GM19238 (cell line): ENCODE data around the gene WSB2.
"Not testable (repeated sequence)": the region's sequence is repeated elsewhere in the genome, so short reads cannot be mapped to it uniquely, and the experiment has no call there.

Source experiments
- DNase-seq: peaks from one replicate; pipeline ENCODE4 v3.0.0; 2011; ENCODE audit warnings: low spot score; ENCODE audit not compliant: insufficient read length

Gene WSB2

DNA sequence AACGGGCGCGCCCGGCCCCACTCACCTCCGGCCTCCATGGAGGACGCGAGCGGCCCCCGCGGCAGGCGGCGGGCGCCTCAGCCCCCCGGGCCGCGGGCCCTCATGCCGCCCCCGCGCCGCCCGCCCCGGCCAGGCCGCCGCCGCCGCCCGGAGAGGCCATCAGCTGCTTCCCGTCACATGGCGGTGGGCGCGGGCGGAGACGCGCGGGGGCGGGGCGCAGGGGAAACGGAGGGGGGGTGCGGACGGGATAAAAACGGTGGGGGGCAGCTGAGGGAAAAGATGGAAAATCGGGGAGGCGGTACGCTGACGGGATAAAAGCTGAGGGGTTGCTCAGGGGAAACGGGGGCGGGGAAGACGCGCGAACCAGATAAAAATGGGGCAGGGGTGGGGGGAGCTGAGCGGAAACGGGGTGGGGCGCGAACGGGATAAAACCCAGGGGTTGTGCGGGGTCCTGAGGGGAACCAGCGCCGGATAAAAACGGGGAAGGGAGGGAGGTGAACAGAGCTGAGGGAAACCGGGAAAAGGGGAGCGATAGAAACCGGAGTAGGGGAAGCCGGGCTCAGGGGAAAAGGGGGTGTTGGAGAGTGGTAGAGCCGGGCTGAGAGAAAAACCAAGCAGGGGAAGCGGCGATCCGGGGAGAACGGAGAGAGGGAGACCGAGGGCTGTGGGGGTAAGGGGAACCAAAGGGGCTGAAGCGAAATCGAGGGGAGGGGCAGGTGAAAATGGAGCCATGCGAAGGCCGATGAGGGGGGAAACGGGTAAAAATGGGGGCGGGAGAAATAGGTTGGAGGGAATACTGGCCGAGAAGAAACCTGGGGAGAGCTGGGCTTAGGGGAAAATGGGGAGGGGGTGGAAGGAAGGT is at the start of gene WSB2:
Gene WSB2, minus strand, starts transcription at position 169 of the 862 bp plus-strand sequence. Its CDS starts 131 bp downstream, at position 38.
- DNase-seq, result peak; percentile 61

DNA sequence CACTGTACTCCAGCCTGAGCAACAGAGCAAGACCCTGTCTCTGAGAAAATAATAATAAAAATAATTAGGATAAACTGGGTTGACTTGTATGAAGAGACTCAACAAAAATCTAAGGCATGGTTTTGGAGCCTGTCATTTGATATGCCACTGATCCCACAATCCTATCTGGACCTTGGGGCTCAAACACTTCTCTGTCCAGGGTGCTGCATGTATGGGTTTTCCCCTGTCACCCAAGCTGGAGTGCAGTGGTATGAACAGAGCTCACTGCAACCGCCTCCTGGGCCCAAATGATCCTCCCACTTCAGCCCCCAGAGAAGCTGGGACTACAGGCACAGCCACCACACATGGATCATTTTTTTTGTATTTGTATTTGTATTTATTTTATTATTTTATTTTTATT is 48.1 kb upstream of the WSB2 start:
- DNase-seq, result no peak

DNA sequence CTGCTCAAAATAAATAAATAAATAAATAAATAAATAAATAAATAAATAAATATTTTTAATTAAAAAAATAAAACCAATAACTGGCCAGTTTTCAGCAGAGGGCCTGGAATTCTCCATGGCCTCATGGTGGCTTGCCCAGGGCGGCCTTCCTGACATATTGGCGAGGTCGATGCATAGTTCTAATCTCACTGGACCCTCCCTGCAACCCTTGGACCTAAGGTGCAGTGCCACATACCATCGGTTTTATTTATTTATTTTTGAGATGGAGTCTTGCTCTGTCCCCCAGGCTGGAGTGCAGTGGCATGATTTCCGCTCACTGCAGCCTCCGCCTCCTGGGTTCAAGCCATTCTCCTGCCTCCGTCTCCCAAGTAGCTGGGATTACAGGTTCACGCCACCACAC is 46.7 kb upstream of the WSB2 start:
- DNase-seq, result no peak

DNA sequence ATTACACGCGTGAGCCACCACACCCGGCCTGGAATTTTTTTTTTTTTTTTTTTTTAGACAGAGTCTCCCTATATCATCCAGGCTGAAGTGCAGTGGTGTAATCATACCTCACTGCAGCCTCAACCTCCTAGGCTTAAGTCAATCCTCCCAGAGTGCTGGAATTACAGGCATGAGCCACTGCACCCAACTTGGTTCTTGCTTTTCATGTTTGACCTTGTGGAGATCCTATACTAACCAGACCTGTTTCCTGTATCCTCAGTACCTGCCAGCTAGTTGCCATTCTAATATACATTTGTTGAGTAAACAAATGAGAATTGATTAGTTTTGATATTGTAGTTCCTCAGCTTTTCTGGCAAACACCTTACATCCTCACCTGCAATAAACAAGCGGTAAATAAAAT is 46.0 kb upstream of the WSB2 start:
- no peak for DNase-seq

DNA sequence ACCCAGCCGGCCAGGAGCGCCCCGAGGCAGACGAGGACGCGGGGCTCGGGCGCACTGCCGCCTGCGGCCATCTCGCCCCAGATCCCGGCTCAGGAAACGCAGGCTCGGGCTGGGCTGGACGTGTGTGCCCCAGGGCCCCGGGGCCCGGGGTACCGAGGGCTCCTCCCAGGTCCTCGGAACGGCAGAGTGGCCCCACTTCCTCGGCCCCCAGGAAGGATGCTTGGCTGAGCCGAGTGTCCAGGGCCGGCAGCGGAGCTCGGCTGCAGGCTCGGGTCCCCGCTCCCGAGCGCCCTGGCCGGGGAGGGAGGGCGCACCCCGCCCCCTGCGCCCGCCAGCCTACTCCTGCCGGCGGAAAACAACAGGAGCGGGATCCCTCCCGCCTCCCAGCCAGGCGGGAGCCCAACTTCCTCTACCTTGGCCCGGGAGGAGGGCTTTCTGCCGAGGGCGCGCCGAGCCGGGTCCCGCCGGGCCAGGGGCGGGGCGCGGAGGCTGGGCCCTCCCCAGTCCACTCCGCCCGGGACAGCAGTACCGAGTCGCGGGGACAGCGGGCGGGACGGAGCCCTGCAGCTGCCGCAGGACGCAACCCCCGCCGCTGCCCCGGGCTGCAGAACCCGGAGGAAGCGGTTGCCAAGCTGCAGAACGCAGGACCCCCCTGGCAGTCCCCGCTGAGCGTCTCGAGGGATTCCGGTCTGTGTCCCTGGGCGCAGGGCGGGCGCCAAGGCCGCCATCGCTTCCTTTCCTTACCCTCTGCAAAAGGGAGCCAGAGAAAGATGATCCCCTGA is 42.8 kb upstream of the WSB2 start, which contains the start of gene VSIG10:
Gene VSIG10, minus strand, starts transcription at position 411 of the 782 bp plus-strand sequence. Its CDS starts 340 bp downstream, at position 71.
- peak; percentile 21 for DNase-seq

DNA sequence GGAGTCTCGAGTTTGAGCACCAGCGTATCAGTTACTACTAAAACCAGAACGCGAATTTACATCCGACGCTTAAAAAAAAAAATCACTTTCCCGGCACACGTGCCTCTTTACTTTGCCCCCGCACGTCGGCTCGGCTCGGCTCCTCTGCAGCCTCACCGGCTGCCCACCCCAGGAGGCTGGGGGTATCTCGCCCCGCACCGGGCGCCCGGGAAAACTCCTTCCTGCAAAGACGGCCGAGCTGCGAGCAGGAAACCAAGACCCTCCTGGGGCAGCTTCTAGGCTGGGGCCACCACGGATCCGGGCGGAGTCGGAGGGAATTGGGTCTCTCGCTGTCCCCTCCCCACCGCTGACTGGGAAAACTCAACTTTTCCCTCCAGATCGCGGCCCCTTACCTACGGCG is 42.2 kb upstream of the WSB2 start:
- DNase-seq, result no peak

DNA sequence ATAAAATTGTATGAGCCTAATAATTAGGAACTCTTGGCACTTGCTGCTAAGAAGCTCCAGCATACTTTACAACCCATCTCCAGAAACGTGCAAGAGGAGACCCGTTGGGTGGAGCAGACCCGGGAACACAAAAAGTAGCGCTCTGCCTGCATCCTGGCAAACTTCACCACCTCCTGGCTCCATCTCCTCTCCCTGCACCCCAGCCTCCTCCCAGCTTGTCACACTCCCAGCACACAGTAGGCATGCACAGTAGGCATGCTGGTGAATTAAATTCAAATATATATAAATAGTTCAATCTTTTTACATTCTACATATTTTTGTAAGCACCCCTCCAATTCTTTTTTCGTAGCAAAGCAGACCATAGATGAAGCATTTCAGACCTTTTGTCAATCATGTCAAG is 41.6 kb upstream of the WSB2 start:
- no peak for DNase-seq

DNA sequence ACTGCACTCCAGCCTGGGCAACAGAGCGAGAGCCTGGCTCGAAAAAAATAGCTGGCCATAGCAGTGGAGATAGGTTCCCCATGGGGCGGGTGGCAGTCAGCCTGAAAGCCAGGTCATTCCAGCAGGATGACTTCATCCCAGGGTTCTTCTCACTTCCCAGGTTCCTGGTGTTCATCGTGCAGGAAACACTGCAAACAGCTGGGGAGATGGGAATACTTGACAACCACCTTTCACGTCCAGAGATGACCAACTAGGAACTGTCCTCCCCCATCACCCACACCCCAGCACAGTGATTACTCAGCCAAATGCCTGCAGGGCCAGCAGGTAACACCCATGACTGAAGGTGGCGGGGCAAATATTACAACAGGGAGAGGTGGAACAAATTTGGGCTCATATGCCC is 41.1 kb upstream of the WSB2 start:
- no peak for DNase-seq

DNA sequence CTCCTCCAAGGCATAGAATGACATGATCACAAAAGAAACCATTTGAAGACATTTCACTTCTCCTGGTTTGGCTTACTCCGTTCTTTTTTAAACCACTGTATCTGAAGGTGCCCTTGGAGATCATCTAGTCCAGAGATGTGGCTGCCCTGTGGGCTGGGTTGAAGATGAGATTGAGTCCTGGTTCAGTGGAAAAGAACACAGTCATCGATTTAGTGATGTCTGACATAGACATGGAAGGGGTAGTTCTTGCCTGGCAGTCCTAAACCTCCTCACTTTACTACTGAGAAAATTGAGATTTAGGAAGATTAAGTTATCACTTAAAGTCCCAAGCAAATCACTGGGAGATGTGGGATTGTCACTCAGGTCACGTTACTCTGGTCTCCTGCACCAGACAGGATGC is 40.1 kb upstream of the WSB2 start:
- no peak for DNase-seq

DNA sequence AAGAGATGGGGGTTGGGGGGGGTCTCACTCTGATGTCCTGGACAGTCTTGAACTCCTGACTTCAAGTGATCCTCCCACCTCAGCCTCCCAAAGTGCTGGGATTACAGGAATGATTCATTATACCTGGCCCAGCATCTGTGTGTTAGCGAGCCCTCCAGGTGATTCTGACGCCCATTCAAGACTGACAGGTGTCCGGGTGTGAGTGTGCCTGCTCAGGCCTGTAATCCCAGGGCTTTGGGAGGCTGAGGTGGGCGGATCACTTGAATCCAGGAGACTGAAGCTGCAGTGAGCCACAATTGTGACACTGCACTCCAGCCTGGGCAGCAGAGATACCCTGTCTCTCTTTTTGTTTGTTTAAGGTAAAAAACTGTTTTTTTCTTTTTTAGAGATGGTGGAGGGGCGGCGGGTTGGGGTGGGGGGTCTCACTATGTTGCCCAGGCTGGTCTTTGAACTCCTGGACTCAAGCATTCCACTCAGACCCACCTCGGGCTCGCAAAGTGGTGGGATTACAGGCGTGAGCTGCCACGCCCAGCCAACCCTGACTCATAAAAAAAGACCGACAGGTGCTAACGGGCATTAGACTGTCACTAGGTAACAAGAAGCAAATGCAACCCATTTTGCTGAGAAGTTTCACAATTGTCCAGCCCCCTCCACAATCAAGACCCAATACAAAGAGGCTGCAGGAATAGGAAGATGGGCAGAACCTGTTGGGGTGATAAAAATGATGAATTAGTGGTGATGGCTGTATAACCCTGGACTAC is 38.1 kb upstream of the WSB2 start:
- DNase-seq, result no peak

DNA sequence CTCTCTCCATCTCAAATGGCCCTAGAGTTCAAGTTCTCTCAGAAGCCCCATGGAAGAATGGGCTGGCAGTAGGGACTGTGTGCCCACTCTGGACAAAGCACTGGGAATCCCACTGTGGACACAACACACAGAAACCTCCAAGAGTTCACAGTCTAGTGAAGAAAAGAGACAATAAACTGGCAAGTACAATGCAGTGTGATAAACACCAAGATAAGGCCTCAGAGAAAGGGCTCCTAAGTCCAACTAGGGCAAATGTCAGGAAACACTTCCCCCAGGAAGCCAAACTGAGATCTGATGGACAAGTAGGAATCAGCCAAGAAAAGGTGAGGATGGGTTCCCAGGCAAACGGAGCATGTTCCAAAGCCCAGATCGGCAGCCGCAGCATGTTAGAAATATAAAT is 37.4 kb upstream of the WSB2 start:
- DNase-seq, result no peak

DNA sequence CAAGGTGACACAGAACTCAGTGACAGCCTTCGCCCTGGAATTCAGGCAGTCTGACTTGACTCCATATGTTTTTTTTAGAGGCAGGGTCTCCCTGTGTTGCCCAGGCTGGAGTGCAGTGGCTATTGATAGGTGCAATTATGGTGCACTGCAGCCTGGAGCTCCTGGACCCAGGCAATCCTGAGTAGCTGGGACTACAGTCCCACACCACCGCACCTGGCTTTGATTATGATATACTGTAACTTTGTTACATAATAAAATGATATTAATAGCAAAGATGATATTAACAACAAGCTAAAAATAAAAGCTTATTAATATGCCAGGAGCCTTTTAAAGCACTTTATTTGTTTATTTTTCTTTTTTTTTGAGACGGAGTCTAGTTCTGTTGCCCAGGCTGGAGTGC is 33.1 kb upstream of the WSB2 start:
- no peak for DNase-seq

DNA sequence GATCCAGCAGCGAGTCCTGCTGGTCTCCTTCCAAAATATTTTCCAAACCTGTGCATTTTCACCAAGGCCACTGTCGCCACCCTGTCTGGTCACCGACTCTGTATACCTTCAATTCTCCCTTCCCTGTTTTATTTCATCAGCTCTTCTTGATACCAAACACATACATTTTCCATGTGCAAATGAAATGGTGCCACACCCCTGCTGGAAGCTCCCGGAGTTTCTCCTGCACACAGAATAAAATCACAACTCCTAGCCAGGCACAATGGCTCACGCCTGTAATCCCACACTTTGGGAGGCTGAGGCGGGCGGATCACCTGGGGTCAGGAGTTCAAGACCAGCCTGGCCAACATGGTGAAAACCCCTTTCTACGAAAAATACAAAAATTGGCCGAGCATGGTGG is 28.8 kb upstream of the WSB2 start:
- no peak for DNase-seq

DNA sequence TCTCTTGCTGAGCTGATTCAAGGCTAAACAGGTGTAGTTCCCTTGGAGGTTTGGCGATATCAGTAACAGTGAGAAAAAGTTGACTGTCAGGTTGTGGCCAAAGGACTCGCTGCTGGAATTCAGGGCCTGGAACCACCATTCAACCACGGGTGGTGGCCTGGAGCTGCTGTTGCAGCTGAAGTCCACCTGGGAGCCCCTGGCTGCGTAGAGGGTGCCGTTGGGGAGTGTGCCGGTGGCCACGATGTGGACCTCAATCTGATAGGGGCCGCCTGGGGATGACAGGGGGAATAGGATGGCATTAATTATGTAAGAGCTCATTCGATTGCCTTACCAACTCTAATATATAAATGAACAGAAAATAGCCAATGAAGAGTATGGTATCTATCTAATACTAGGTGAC is 21.2 kb upstream of the WSB2 start:
- DNase-seq, result no peak

DNA sequence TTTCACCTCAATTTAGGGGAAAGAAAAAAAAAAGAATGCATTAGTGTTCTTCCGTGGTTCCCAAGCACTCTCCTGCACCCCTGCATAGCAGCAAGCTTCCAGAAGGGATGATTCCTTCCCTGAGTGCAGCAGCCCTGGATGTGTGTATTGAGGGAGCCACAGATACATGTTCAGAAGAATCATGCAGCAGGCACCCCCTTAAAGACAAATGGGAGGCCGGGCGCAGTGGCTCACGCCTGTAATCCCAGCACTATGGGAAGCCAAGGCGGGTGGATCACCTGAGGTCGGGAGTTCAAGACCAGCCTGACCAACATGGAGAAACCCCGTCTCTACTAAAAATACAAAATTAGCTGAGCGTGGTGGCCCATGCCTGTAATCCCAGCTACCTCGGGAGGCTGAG is 20.5 kb upstream of the WSB2 start:
- DNase-seq, result not testable (repeated sequence)

DNA sequence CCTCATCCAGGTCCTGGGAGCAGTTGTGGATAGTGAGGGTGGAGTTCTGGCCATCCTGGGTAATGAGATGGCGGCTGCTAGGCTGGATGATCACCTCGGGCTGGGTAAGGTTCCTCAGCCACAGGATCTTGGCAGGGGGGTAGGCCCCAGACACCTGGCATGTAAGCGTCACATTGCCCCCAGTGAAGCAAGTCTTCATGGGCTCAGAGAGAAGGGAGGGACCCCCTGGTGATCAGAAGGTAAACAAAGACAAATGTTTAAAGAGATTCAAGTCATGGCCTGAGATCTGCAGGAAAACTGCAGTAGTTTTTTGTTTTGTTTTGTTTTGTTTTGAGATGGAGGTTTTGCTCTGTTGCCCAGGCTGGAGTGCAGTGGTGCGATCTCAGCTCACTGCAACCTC is 12.8 kb upstream of the WSB2 start:
- no peak for DNase-seq

DNA sequence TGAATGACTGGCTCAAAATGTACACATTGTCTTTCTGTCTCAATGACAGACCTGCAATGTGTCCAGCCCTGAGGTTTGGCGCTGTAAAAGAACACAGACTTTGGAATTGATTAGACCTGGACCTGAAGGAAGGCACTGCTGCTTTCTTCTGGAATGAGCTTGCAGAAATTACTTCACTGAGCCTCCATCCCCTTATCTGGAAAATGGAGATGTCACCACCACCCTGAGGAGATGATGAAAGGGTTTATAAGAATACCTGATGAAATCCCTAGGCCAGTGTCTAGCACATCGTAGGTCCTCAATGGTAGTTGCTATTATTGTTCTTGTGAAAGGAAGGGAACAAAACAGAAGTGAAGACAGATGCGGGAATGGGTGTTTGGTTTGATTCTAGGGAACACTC is 9.7 kb upstream of the WSB2 start:
- DNase-seq, result no peak

DNA sequence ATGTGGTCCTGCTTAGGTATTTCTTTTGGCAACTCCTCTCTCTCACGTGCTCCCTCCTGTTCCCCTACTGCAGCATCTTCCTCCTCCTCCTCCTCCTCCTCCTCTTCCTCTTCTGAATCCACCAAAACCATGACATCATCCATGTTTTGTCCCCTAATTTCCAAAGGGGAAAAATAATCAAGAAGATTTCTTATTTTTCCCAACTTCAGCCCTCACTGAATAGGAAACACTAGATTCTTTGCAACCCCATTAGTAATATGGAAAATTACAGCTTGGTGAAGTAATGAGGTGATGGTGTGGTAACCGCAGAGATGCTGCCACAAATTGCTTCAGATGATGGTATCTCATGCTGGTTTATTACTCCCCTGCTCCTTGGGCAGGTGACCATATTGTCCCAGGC is 7.5 kb upstream of the WSB2 start:
- DNase-seq, result no peak

DNA sequence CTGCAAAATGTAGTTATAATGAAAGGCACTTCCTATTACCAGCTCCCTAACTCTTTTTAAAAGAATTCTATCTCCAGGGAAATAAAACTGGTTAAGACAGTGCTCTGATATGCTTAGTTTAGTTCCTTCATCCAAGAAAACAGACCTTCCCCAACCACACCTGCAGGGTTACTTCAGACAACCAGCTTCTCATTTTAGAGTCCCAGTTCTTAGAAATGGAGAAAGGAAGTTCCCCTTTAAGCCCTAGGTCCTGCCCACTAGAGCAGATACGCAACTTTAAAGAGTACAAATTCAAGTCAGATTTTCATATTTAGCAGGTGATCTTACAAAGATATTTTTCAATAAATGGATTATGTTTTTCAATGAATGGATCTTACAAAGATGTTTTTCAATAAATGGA is 4.4 kb upstream of the WSB2 start:
- DNase-seq, result no peak

DNA sequence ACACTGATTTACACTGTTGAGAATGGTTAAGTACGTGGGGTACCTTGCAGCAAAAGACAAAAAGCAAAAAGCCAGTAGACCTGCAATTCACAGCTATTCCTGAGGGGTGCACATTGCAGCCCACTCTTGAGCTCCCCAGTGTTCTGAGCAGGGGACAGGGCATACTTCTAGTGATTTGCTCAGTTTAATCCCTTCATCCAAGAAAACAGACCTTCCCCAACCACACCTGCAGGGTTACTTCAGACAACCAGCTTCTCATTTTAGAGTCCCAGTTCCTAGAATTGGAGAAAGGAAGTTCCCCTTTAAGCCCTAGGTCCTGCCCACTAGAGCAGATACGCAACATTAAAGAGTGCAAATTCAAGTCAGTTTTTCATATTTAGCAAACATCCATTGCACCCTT is 3.6 kb upstream of the WSB2 start:
- peak; percentile 26 for DNase-seq

DNA sequence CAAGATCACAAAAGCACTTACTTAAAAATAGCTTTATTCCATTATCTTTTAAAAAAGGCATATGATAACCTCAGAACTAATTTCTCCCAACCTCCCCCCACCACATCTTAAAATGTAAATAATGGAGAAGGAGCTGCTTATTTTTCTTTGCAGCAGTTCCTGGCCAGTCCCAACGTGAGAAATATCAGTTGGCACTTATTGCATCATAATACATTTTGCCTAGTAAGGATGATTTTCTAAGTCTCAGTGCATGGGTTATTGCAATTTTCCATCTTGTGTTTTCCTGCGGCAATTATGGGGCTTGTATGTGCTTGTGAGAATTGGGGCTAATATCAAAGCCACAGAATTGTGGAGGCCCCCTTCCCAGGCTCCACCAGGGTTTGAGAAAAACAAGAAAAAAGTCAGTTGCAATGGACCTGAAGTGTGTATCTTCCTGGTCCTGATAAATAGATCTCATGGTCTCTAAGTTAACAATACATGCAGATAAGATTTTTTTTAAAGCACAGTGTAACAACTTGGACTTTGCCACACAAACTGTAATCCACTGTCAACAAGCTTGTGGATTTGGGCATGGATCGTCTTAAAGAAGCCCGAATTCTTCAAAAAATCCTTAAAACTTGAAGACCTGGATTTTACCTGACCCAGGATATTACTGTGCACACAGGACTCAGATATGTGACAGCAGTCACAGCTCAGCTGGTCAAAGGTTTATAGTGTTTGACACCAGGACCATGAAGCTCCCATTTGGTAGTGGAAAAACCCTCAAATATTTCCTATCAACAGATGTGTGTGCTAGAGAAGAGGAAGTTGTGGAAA is 2.8 kb upstream of the WSB2 start:
- no peak for DNase-seq
